Naive B cell (primary cell): Measurements from ENCODE around the gene USP35. TPM values are rescaled to one million over a fixed set of nuclear protein-coding genes. Genes with fewer than 3 reads are reported as not detected.

Source experiments
- polyA plus RNA-seq, 6 donors: library from polyadenylated mRNA; unstranded; fragments of 300-500 nt; fragmentation: Illumina TruSeq; gene quantifications; one replicate each; pipeline ENCODE4 v1.2.3, GENCODE V29; 2021; ENCODE audit warnings: low read depth in 6 of 6

USP35 gene
- polyA plus RNA-seq, 6 donors from 2014 or later = 0.11 to 0.76 (median 0.52) TPM; not detected in 1

Other genes with a start within 250 kb of the USP35 start
- gene INTS4, start 194.3 kb upstream of the USP35 start, polyA plus RNA-seq = 10 to 100 TPM; 33.3 to 71.6 (median 38.1) TPM
- gene KCTD14, start 165.6 kb upstream of the USP35 start, polyA plus RNA-seq = under 1 TPM in 1 of 6 donors, not detected in 5; 0.38 TPM
- gene THRSP, start 125.1 kb upstream of the USP35 start, polyA plus RNA-seq = not detected
- 100 to 1,000 TPM; 138 to 164 (median 149) TPM for gene NDUFC2, start 109.1 kb upstream of the USP35 start, polyA plus RNA-seq
- gene ALG8, start 49.3 kb upstream of the USP35 start, polyA plus RNA-seq = 10 to 100 TPM; 46.7 to 90.6 (median 59.9) TPM
- gene KCTD21, start 293 bp upstream of the USP35 start, polyA plus RNA-seq = 1 to 10 TPM in 5 of 6 donors, not detected in 1; 1.2 to 3.4 (median 1.8) TPM
- gene GAB2, start 228.9 kb downstream of the USP35 start, polyA plus RNA-seq = 1 to 10 TPM in 4 of 6 donors, under 1 TPM in 2; 0.71 to 4.2 (median 2.2) TPM